ENCODE data around the gene TUBB4A. TPM values are rescaled to one million over a fixed set of nuclear protein-coding genes. Genes with fewer than 3 reads are reported as not detected.

The TUBB4A gene
- total and polyA plus RNA-seq, 8 donors = 0.76 to 3.9 (median 0.89) TPM; not detected in 3

- Histone ChIP-seq H3K27me3 (peaks cover 0 to under 1% (median 0%) of the 10 kb centered on the region in 3 donors), H3K36me3 (no peaks in the 10 kb centered on the region), H3K9me3 (no peaks in the 10 kb centered on the region), H3K27ac (peak overlapping the region; percentile 25 to 77 (median 66)), H3K4me1 (peaks cover 0 to 36% (median 17%) of the 10 kb centered on the region in 4 donors), H3K4me3 (peak overlapping the region; percentile 60 to 65 (median 63))
- intact Hi-C loops (cut with DNase I; ENCODE audit: low total_unique reads) = loop anchor here (10.0 kb wide), 1 partner anchor 118 kb away; no protein-coding TSS in a partner anchor
- 0 to 1% (median 1%) methylated on average over 25 to 38 of the region's 38 CpGs for WGBS, 5 donors
- peak in 1 of 3 donors; percentile 20 for TF ChIP-seq POLR2AphosphoS5 (IDR thresholded peaks at IDR 0.05)
- TF ChIP-seq POLR2A (IDR thresholded peaks at IDR 0.05) = no peak
- no peak for TF ChIP-seq EP300 (IDR thresholded peaks at IDR 0.05)
- peak in 5 of 7 experiments; percentile 89 to 98 (median 91) for TF ChIP-seq CTCF (IDR thresholded peaks at IDR 0.05)
- DNase-seq = peak; percentile 92 to 95
Observed at GRCh38 chr19:6516659-6517291, 14.7 kb upstream of the TUBB4A start.

GRCh38 chr19:6516018-6516658 lies 14.0 kb upstream of the TUBB4A start:
- Histone ChIP-seq H3K36me3 (no peaks in the 10 kb centered on the region), H3K9me3 (no peaks in the 10 kb centered on the region), H3K27me3 (no peaks in the 10 kb centered on the region), H3K4me1 (peaks cover 0 to 36% (median 17%) of the 10 kb centered on the region in 4 donors), H3K4me3 (peak overlapping the region; percentile 60 to 65 (median 63)), H3K27ac (peak overlapping the region; percentile 25 to 77 (median 66))
- intact Hi-C loops (cut with DNase I; ENCODE audit: low total_unique reads) = loop anchor here (10.0 kb wide), 1 partner anchor 119 kb away; no protein-coding TSS in a partner anchor
- DNase-seq = peak; percentile 95 to 96
- no peak for TF ChIP-seq CTCF (IDR thresholded peaks at IDR 0.05)
- 1 to 2% (median 1%) methylated on average over 16 to 26 of the region's 26 CpGs for WGBS, 5 donors

GRCh38 chr19:6514926-6515544 lies 12.9 kb upstream of the TUBB4A start:
- H3K36me3 ChIP-seq = no peaks in the 10 kb centered on the region
- no peak overlapping the region for H3K4me3 ChIP-seq
- 85 to 90% (median 86%) methylated on average over 12 to 15 of the region's 15 CpGs for WGBS, 5 donors
- no peaks in the 10 kb centered on the region for H3K27me3 ChIP-seq
- no peak for DNase-seq
- H3K9me3 ChIP-seq = no peaks in the 10 kb centered on the region
- peaks cover 0 to 36% (median 17%) of the 10 kb centered on the region in 4 donors for H3K4me1 ChIP-seq
- no peak overlapping the region for H3K27ac ChIP-seq
- intact Hi-C loops (cut with DNase I; ENCODE audit: low total_unique reads) = loop anchor here (10.0 kb wide), 1 partner anchor 120 kb away; no protein-coding TSS in a partner anchor
- TF ChIP-seq CTCF (IDR thresholded peaks at IDR 0.05) (no peak), POLR2AphosphoS5 (IDR thresholded peaks at IDR 0.05) (no peak), EP300 (IDR thresholded peaks at IDR 0.05) (no peak), POLR2A (IDR thresholded peaks at IDR 0.05) (no peak)

- TF ChIP-seq POLR2A (IDR thresholded peaks at IDR 0.05) (no peak), POLR2AphosphoS5 (IDR thresholded peaks at IDR 0.05) (no peak), CTCF (IDR thresholded peaks at IDR 0.05) (no peak), EP300 (IDR thresholded peaks at IDR 0.05) (no peak)
- no peaks in the 10 kb centered on the region for H3K27me3 ChIP-seq
- H3K9me3 ChIP-seq = no peaks in the 10 kb centered on the region
- intact Hi-C loops (cut with DNase I; ENCODE audit: low total_unique reads) = loop anchor here (10.0 kb wide), 1 partner anchor 121 kb away; no protein-coding TSS in a partner anchor
- no peak for DNase-seq
- H3K4me3 ChIP-seq = no peak overlapping the region
- H3K4me1 ChIP-seq = peaks cover 0 to 35% (median 17%) of the 10 kb centered on the region in 4 donors
- H3K27ac ChIP-seq = no peak overlapping the region
- H3K36me3 ChIP-seq = no peaks in the 10 kb centered on the region
- 68 to 78% (median 70%) methylated on average over 7 to 9 of the region's 9 CpGs for WGBS, 5 donors
Observed at GRCh38 chr19:6514089-6514488, 12.0 kb upstream of the TUBB4A start.
